Activated CD4-positive, CD25-positive, alpha-beta regulatory T cell treated with anti-CD3 and anti-CD28 coated beads, Interleukin-2, amount 50 U/mL, for 16 hours (primary cell): ENCODE measurements around the gene TMPRSS9.
A peak's percentile ranks its signal among the peaks of the same experiment; 100 is the strongest.
"Not testable (repeated sequence)": the region's sequence is repeated elsewhere in the genome, so short reads cannot be mapped to it uniquely, and the experiment has no call there.

ENCODE experiments used
- DNase-seq: peaks from one replicate; pipeline ENCODE4 v3.0.0-alpha.2; 2020; ENCODE audit warnings: low read depth, low spot score

TMPRSS9 gene

DNA sequence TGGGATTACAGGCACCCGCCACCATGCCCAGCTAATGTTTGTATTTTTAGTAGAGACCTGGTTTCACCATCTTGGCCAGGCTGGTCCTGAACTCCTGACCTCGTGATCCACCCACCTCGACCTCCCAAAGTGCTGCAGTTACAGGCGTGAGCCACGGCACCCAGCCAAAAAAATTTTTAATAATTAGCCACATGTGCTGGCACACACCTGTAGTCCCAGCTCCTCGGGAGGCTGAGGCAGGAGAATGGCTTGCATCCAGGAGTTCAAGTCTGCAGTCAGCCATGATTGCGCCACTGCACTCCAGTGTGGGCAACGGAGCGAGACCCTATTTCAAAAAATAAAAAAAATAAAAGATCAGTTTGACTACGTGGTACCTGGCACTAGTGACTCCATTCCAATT is 98.7 kb downstream of the TMPRSS9 start:
- DNase-seq: not testable (repeated sequence)

DNA sequence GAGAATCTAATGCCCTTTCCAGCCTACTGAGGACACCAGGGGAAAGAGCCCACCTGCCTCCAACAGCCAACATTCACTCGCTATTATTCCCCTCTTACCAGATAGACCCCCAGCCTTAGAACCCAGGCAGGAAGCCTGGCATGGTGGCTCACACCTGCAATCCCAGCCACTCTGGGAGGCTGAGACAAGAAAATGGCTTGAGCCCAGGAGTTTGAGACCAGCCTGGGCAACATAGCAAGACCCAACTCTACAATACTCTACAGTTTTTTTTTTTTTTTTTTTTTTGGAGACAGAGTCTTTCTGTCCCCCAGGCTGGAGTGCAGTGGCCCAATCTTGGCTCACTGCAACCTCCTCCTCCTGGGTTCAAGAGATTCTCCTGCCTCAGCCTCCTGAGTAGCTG is 100.2 kb downstream of the TMPRSS9 start:
- no peak for DNase-seq

DNA sequence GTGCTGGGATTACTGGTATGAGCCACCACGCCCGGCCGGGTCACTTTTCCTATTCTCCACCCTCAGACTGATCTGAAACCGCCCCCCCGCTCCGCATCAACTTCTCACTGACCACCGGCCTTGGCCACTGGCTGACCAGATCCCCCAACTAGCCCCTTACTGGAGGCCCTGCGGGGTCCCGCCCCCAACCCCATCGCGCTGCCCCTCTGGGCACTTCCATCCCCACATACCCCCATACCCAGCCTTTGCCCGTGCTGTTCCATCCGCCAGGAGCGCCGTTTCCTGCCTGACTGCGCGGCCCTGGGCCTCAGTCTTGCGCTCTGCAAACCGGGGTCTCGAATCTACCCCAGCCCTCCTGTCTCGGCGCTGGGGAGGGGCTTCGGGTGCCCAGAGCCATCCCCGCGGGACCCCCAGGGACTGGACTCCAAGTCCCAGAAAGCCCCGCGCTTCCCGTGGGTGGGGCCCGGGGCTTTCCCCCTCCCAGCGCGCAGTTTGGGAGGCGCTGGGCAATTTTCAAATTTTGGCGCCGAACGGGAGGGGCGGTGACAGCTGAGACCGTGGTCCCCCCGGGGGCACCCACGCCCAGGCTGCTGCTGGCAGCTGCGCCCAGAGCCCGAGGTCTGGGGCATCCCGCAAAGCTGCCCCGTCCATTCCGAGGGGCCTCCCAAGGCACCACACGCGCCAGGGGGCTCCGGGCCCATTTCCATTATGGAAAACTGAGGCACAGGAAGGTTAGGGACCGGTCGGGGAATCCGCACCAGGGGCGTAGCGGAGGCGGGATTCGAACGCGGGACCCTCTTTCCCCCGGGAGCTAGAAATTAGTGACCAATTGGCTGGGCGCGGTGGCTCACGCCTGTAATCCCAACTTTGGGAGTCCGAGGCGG is 101.9 kb downstream of the TMPRSS9 start:
- DNase-seq: peak; percentile 37

DNA sequence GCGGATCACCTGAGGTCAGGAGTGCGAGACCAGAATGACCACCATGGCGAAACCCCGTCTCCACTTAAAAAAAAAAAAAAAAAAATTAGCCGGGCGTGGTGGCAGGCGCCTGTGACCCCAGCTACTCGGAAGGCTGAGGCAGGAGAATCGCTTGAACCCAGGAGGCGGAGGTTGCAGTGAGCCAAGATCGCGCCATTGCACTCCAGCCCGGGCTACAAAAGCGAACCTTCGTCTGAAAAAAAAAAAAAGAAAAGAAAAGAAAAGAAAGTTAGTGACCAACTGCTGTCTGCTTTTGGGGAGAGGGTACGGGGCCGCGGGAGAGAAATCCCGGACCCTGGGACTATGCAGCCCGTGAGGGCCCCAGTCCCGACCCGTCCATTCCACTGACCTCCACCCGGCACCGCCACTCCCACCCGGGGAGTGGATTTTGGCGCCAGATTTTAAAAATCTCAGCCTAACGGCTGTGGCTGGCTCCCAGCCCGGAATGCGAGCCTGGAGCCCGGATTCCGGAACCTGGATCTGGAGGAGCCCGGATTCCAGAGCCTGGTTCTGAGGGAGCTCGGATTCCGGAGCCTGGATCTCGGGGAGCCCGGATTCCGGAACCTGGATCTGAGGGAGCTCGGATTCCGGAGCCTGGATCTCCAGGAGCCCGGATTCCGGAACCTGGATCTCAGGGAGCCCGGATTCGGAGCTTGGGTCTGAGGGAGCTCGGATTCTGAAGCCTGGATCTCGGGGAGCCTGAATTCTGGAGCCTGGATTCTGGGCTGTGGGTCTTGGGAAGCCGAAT is 102.8 kb downstream of the TMPRSS9 start:
- no peak for DNase-seq

DNA sequence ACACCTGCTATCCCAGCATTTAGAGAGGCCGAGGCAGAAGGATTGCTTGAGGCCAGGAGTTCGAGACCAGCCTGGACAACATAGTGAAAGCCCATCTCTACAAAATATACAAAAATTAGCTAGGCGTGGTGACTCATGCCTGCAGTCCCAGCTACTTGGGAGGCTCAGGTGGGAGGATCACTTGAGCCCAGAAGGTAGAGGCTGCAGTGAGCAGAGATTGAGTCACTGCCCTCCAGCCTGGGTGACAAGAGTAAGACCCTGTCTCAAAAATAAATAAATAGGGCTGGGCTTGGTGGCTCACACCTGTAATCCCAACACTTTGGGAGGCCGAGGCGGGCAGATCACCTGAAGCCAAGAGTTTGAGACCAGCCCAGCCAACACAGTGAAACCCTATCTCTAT is 103.6 kb downstream of the TMPRSS9 start:
- DNase-seq: not testable (repeated sequence)

DNA sequence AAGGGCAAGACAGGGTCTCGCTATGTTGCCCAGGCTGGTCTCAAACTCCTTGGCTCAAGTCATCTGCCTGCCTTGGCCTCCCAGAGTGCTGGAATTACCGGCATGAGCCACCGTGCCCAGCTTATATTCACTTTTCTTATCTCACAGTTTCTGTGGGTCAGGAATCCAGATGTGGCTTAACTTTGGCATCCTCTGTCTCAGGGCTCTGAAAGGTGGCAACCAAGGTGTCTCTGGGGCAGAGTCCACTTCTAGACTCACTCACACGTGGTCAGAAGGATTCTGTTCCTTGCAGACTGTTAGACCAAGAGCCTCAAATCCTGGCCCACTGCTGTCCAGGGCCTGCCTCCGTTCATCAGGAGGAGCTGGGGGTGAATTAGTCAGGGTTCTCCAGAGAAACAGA is 104.3 kb downstream of the TMPRSS9 start:
- DNase-seq: no peak

DNA sequence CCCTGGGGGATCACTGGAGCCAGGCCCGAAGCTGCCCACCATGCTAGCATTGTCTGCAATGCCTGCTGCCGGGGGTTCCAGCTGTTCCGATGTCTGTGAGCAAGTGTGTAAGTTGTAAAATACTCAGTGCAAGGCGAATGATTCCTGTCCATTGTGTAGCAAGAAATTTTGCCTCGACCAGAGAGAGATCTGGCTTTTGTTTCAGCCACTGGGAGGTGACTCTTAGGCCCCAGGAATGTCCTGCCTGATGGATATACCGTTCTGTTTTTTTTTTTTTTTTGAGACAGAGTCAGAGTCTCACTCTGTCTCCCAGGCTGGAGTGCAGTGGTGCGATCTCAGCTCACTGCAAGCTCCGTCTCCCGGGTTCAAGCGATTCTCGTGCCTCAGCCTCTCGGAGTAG is 108.5 kb downstream of the TMPRSS9 start:
- no peak for DNase-seq

DNA sequence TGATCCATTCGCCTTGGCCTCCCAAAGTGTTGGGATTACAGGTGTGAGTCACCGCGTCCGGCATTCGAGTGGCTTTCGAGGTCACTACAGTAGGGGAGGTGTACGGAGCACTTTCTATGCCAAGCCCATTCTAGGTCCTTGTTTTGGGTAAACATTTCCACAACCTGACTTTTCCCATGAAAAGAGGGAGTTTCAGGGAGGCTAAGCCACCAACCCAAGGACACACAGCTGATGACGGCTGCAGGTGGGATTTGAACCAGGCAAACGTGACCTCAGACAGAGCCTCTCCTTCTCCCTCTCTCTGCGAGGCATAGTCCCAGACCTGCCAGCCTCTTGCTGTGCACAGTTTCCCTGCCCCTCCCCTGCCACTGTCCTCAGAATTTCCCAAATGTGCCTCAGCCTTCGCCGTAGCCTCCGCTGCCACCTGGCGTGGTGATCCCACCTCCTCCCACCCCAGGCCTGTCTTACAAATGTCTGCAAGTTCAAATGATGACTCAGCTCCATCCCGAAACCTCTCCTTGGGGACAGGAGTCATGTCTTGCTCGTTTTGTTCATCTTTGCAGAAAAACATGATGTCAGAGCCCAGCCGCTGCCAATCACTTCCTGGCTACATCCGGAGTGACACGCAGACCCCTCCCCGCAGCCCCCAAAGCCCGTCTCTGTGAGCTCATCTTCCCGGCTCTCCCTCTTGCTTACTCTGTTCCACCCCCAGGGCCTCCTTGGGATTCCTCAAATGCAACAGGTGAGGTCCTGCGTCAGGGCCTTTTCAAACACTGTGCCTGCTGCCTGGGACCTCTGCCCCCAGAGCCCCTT is 109.2 kb downstream of the TMPRSS9 start:
- no peak for DNase-seq

DNA sequence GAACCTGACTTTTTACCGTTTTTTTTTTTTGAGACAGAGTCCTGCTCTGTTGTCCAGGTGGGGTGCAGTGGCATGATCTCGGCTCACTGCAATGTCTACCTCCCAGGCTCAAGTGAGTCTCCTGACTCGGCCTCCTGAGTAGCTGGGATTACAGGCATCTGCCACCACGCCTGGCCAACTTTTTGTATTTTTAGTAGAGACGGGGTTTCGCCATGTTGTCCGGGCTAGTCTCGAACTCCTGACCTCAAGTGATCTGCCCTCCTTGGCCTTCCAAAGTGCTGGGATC is 109.8 kb downstream of the TMPRSS9 start:
- not testable (repeated sequence) for DNase-seq

DNA sequence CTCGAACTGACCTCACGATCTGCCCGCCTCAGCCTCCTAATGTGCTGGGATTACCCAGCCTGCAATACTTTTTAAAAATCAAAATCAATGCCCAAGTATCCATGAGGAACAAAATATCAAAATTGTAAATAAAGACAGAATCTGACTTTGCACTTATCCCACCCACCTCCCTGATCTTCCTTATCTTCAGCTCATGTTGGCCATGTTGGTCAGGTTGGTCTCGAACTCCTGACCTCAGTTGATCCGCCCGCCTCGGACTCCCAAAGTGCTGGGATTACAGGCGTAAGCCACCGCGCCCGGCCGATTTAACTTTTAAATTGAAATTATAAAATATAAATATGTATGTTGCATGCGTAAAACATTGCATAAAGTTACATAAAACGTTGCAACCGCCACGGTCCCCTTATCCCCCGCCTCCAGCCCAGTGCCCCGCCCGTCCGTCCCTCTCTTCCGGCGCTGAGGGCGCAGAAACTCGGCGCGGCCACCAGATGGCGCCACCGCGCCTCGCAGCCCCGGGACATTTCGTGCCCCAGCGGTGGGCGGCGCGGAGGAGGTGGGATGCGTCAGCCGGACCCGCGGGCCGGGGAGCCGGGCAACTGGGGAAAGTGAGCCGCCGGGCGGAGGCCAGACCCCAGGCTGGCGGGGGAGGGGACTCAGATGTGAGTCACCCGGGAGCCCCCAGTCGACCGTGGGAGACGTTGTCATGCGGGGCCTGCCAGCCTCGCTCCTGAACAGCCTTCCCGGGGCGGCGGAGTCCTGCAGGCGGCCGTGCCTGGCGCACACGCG is 114.4 kb downstream of the TMPRSS9 start:
- peak; percentile 77 for DNase-seq

DNA sequence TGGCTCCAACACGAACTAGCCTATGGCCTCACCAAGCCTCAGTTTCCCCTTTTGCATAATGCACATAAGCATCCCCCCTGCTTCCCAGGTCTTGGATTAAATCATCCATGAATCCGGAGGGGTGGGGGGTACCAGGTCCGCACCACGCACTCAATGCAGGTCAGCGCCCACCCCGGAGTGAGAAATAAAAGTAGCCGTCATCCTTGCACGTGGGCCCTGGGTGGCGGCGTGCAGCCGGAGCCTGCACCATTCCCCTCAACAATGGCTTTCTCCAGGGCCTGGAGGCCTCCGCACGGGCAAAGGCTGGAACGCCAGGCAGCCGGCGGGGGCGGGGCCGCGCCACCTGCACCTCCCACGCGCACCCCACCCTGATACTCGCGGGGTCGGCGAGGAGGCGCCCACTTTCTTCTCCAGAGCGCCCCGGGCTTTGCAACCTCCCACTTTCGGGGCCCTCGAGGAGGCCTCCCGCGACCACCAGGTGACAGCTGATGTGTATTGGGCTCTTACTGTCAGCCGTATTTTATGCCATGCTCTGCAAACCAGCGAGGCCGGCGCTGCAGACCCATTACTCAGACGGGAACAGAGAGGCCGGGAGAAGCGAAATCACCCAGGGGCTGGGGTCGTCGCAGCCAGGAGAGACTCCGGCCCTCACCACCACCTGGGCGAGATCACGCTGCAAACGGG is 115.1 kb downstream of the TMPRSS9 start:
- DNase-seq: no peak
